ENCODE data around the gene WDR55.
A peak's percentile ranks its signal among the peaks of the same experiment; 100 is the strongest.
"Not testable (repeated sequence)": the region's sequence is repeated elsewhere in the genome, so short reads cannot be mapped to it uniquely, and the experiment has no call there.

Gene WDR55

GRCh38 chr5:140658870-140659269 is 5.8 kb upstream of the WDR55 start:
- DNase-seq: no peak

- DNase-seq: not testable (repeated sequence)
Measured at GRCh38 chr5:140660371-140660770, 4.3 kb upstream of the WDR55 start.

GRCh38 chr5:140664030-140664358 is 710 bp upstream of the WDR55 start:
- no peak for DNase-seq

- DNase-seq: not testable (repeated sequence)
Measured at GRCh38 chr5:140671035-140671434, 6.3 kb downstream of the WDR55 start.

- no peak for DNase-seq
Measured at GRCh38 chr5:140671472-140672125, 6.9 kb downstream of the WDR55 start.

GRCh38 chr5:140672455-140673186 is 7.9 kb downstream of the WDR55 start:
- no peak for DNase-seq

GRCh38 chr5:140673187-140673976 is 8.7 kb downstream of the WDR55 start, which contains the start of gene DND1:
Gene DND1, minus strand, starts transcription at chr5:140673576. Its CDS starts 34 bp downstream, at chr5:140673542.
- no peak for DNase-seq

GRCh38 chr5:140674211-140674610 is 9.5 kb downstream of the WDR55 start:
- DNase-seq: no peak

GRCh38 chr5:140674629-140675028 is 9.9 kb downstream of the WDR55 start:
- no peak for DNase-seq

- no peak for DNase-seq
Measured at GRCh38 chr5:140677947-140678346, 13.2 kb downstream of the WDR55 start.

GRCh38 chr5:140678993-140679392 is 14.3 kb downstream of the WDR55 start:
- DNase-seq: no peak

GRCh38 chr5:140690376-140690932 is 25.8 kb downstream of the WDR55 start:
- DNase-seq: no peak

GRCh38 chr5:140690941-140691924 is 26.5 kb downstream of the WDR55 start, which contains the start of the genes HARS1 and HARS2:
Gene HARS1, minus strand, starts transcription at chr5:140691370. Its CDS starts 66 bp downstream, at chr5:140691304.
Gene HARS2, plus strand, starts transcription at chr5:140691455. Its CDS starts 194 bp downstream, at chr5:140691649.
- peak; percentile 80 for DNase-seq

GRCh38 chr5:140694276-140694675 is 29.6 kb downstream of the WDR55 start:
- no peak for DNase-seq

GRCh38 chr5:140696891-140697492 is 32.3 kb downstream of the WDR55 start:
- no peak for DNase-seq

GRCh38 chr5:140700177-140701144 is 35.8 kb downstream of the WDR55 start, which contains the start of gene ZMAT2:
Gene ZMAT2, plus strand, starts transcription at chr5:140700447. Its CDS starts 14 bp downstream, at chr5:140700461.
- peak; percentile 92 for DNase-seq

- DNase-seq: no peak
Measured at GRCh38 chr5:140707812-140708211, 43.1 kb downstream of the WDR55 start.

- not testable (repeated sequence) for DNase-seq
Measured at GRCh38 chr5:140708787-140709186, 44.1 kb downstream of the WDR55 start.

- DNase-seq: peak; percentile 86
Measured at GRCh38 chr5:140710899-140711552, 46.3 kb downstream of the WDR55 start.

Measured in activated gamma-delta T cell treated with Interleukin-2 at 50 U/mL for 16 hours (primary cell).